Activated CD8-positive, alpha-beta memory T cell treated with anti-CD3 and anti-CD28 coated beads for 24 hours (primary cell): ENCODE measurements around the gene GPRC5A.

Source experiments
- DNase-seq: peaks from one replicate; pipeline ENCODE4 v3.0.0-alpha.2; 2020

GPRC5A gene

GRCh38 chr12:12887471-12887870, 3.9 kb upstream of the GPRC5A start:
- no peak for DNase-seq

GRCh38 chr12:12889701-12890100, 1.7 kb upstream of the GPRC5A start:
- DNase-seq = no peak

- DNase-seq = peak; percentile 67
Measured at GRCh38 chr12:12890543-12891079, 751 bp upstream of the GPRC5A start.

DNA sequence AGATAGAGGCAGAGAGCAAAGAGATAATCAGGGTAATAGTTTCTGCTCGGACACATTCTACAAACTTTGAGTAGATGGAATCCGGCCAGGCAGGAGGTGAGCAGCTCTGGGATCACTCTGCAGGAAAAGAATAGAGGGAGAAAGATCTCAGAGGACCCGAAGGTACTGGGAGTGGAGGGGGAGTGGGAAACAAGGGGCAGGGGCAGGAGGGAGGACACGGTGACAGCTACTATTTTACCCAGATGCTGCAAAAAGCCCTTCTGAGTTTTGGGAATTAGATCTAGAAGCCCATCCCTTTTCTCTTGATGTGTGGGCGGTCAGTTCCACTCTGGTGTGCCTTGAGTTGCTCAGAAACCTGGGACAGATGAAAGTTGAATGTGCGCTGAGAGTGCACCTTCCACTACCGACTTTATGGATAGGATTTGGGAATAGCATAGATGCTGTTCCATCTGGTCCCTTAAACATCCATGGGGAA, 556 bp downstream of the GPRC5A start:
- DNase-seq = no peak

- no peak for DNase-seq
Measured at GRCh38 chr12:12892681-12893141, 1.3 kb downstream of the GPRC5A start.

DNA sequence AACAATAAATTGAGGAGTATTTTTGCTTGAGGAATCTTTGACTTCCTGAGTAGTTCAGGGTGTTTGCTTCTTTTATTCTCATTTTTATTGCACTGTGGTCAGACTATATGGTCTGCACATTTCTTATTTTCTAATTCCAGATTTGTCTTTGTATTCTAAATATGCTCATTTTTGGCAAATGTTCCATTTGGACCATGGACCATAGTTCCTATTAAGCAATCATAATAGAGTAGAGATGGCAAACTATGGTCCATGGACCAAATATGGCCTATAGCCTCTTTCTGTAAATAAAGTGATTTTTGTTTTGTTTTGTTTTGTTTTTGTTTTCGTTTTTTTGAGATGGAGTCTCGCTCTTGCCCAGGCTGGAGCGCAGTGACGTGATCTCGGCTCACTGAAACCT, 2.1 kb downstream of the GPRC5A start:
- DNase-seq = no peak

DNA sequence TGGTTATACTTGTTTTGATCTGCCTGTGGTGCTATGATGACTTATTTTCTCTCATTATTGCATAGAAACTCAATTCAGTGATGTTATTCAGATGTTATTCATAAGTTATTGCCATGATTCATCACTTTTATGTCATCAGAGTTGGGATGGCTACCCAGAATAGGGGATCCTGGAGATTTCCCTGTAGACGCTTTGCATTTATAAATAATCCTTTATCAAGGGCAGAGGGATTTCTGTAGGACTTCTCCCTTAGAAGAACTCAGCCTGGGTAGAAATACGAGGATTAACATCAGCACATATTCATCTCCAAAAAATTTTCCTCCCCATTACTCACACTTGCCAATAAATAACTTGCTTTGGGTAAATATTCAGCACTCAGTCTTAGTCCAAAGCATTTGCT, 4.9 kb downstream of the GPRC5A start:
- DNase-seq = no peak

- no peak for DNase-seq
Measured at GRCh38 chr12:12897302-12897701, 5.9 kb downstream of the GPRC5A start.

DNA sequence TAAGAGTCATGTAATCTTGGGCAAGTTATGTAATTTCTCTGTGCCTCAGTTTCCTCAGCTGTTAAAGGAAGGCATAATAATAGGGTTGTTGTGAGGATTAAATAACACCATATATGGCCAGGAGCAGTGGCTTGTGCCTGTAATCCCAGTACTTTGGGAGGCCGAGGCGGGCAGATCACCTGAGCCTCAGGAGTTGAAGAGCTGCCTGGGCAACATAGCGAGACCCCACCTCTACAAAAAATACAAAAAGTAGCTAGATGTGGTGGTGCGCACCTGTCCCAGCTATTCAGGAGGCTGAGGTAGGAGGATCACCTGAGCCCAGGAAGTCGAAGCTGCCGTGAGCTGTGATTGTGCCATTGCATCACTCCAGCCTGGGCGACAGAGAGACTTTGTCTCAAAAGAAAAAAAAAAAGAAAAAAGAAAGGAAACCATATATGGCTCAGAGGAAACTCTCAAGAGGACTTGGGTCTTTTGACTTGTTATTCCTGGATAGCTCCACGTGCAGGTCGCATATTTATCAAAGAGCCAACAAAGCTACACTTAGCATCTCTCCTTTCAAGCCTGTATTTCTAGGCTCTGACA, 6.9 kb downstream of the GPRC5A start:
- DNase-seq = no peak

GRCh38 chr12:12898911-12899511, 7.6 kb downstream of the GPRC5A start:
- DNase-seq = no peak

DNA sequence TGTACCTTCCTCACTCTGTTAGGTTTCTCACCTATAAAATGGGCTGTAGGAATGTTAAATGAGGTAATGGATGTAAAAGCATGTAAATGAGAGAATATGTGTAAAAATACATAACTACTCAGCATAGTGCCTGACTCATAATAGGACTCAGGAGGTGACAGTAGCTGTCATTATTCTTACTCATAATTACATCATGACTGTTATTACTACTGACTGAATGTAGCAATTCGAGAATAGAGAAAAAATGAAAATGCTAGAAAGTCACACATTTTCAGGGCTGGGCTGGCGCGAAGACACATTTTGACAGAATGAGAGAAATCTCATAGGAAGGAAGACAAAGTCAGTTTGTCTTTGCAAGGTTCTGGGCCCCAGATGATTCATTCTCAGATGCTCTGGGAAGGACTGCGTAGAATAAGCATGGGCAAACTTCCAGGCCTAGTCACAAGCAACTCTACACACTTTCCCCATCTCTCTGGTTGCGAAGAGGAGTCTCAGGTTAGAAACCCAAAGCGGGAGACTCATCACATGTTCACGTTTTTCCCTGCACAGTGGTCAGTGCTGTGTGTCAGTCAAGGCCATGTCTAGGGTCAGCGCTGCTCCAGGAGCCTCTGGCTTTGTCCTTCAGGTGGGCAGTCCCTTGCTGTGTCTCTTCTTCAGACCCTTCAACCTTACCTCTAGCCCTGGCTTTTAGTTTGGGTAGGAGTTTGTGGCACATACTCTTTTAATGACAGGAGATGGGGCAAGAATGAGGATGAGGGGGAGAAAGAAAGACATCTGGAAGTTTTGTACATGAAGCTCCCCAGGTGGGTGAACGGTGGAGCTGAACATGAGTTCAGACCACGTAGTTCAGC, 8.4 kb downstream of the GPRC5A start:
- DNase-seq = peak; percentile 63

GRCh38 chr12:12900786-12901157, 9.4 kb downstream of the GPRC5A start:
- no peak for DNase-seq

DNA sequence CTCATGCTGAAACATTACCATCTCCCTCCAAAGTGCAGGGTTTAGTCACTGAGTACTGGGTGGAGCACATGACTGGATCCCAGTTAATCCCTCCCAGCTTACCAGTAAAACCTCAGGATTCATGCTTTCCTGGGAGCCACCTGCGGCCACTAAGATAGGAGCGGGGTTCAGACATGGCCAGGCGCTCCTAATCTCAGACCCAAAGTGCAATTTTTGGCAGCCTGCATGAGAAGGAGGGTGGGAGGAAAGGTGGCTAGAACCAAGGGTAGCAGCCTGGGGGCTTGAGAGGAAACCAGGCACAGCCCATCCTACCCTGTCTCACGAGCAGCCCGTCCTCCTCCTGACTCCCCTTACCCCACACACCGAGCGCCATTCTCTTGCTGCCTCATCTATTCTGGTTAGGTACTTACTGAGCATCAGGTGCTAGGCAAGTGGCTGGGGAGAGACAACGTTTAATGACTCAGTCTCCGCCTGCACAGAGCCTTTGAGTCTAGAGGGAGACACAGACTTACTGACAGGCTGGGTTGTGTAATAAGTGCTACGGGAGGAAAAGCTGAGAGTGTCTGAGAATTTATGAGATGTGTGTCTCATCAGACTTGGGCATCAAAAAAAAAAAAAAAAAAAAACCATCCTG, 9.9 kb downstream of the GPRC5A start:
- DNase-seq = no peak

- DNase-seq = no peak
Measured at GRCh38 chr12:12902036-12902435, 10.7 kb downstream of the GPRC5A start.

- DNase-seq = no peak
Measured at GRCh38 chr12:12903642-12904609, 12.6 kb downstream of the GPRC5A start.

DNA sequence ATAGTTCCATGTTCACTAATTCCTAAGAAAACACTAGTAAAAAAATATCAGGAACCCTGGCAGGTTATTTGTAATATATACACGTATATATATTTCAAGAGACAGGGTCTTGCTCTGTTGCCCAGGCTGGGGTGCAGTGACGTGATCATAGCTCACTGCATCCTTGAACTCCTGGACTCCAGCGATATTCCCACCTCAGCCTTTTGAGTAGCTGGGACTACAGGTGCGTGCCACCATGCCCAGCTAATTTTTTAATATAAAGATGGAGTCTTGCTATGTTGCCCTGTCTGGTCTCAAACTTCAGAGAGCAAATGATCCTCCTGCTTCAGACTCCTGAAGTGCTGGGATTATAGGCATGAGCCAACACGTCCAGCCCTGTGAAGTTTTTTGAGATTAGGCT, 16.2 kb downstream of the GPRC5A start:
- no peak for DNase-seq

DNA sequence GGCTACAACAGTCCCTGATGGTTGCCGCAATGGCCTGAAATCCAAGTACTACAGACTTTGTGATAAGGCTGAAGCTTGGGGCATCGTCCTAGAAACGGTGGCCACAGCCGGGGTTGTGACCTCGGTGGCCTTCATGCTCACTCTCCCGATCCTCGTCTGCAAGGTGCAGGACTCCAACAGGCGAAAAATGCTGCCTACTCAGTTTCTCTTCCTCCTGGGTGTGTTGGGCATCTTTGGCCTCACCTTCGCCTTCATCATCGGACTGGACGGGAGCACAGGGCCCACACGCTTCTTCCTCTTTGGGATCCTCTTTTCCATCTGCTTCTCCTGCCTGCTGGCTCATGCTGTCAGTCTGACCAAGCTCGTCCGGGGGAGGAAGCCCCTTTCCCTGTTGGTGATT, 16.9 kb downstream of the GPRC5A start:
- no peak for DNase-seq

DNA sequence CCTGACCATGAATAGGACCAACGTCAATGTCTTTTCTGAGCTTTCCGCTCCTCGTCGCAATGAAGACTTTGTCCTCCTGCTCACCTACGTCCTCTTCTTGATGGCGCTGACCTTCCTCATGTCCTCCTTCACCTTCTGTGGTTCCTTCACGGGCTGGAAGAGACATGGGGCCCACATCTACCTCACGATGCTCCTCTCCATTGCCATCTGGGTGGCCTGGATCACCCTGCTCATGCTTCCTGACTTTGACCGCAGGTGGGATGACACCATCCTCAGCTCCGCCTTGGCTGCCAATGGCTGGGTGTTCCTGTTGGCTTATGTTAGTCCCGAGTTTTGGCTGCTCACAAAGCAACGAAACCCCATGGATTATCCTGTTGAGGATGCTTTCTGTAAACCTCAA, 17.3 kb downstream of the GPRC5A start:
- no peak for DNase-seq

DNA sequence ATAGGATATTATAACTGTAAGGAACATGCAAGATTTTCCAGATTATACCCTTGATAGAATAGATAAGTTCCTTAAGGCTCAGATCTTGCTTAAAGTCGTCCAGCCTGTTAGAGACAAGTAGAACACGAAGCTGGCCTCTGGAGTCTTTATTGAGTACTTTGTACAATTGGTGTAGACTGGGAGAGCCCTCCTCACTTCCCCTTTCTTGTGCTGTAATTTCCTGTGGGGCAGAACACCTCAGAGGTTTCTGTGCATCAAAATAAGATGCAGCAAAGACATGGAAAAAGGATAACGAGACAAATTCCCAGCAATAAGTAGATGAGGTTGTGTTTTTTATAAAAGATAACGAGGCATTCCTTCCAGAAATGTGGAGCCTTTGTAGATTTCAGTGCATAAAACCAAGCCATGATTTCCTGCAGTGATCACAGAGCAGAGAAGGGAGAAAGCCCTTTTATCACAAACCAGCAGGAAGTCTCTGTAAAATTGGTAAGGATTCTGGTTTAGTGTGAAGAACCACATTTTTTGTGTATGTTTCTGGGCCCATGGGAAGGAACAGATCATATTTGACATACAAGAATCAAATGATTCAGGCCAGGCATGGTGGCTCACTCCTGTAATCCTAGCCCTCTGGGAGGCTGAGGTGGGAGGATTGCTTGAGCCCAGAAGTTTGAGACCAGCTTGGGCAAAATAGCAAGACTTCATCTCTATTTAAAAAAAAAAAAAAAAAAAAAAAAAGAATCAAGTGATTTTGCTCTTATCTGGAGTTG, 18.0 kb downstream of the GPRC5A start:
- DNase-seq = no peak

- no peak for DNase-seq
Measured at GRCh38 chr12:12909995-12910420, 18.6 kb downstream of the GPRC5A start.

- no peak for DNase-seq
Measured at GRCh38 chr12:12912711-12913110, 21.3 kb downstream of the GPRC5A start.
